SK-N-MC (cell line): ENCODE measurements around the gene AOPEP.

Experiments used
- EZH2 ChIP-seq: fragments of 200-600 bp; sonication (generic); IDR thresholded peaks from one replicate; pipeline ENCODE4 v1.6.1; 2017; ENCODE audit warnings: antibody characterized with exemption
- POLR2AphosphoS5 ChIP-seq: IDR thresholded peaks from 2 replicates; pipeline ENCODE4 v1.6.1; 2012; ENCODE audit warnings: mild to moderate bottlenecking, low read depth, low read length, borderline replicate concordance

- TF ChIP-seq POLR2AphosphoS5 (no peak), EZH2 (no peak)
These were observed 207.0 kb downstream of the AOPEP start for GRCh38 chr9:94933511-94933828.
